HCT116 (cell line): ENCODE data around the gene TNRC6A. TPM values are rescaled to one million over a fixed set of nuclear protein-coding genes. Genes with fewer than 3 reads are reported as not detected.
A peak's percentile ranks its signal among the peaks of the same experiment; 100 is the strongest.

Experiments
- ATAC-seq: fragments of 200-7000 bp; cut with Tn5 transposase; 2 replicates; pipeline ENCODE4 v1.9.1; 2020; ENCODE audit warnings: mild to moderate bottlenecking, moderate library complexity
- BruUV-seq: library from RNA; stranded (reverse); fragments of 400-500 nt; replicated peaks from 2 replicates; lab custom pipeline; 2021; lab: Mats Ljungman, UMichigan
- CTCF ChIA-PET: fragments of 300-600 bp; sonication (Branson Sonifier 250); formaldehyde crosslinking; loops from one replicate; lab custom pipeline; 2021; ENCODE audit warnings: antibody characterized with exemption; lab: Charles Lee
- POLR2A ChIA-PET: fragments of 300-600, 350-600 bp; sonication (Branson Sonifier 250); formaldehyde crosslinking; loops from one replicate; lab custom pipeline; 2021; ENCODE audit warnings: antibody characterized with exemption; lab: Charles Lee
- RAD21 ChIA-PET, 2 experiments: fragments of 300-600 bp; sonication (Branson Sonifier 250); formaldehyde crosslinking; loops; one replicate each; lab custom pipeline; 2023; ENCODE audit warnings: low total read pairs in 2 of 2; ENCODE audit not compliant: uncharacterized antibody in 2 of 2, unreplicated experiment in 2 of 2, low non-redundant PET in 1 of 2; lab: Charles Lee
- DNase-seq: peaks from one replicate; pipeline ENCODE4 v3.0.0-alpha.2; 2010; ENCODE audit warnings: low read depth, low spot score
- H2AFZ ChIP-seq: fragments of 200-600 bp; shearing (Covaris generic), sonication (generic); 2 replicates; pipeline ENCODE4 v1.6.1; 2017; ENCODE audit warnings: low read depth, mixed run types, mixed read lengths, antibody characterized with exemption, low read length; ENCODE audit not compliant: poor library complexity, severe bottlenecking
- H3K27ac ChIP-seq: 2 replicates; pipeline ENCODE4 v1.5.1; 2012; ENCODE audit warnings: low read depth, low read length
- H3K27me3 ChIP-seq: fragments of 200-600 bp; sonication (generic); 2 replicates; pipeline ENCODE4 v1.6.1; 2016; ENCODE audit warnings: mixed run types, low read length, mixed read lengths; ENCODE audit not compliant: insufficient read depth
- H3K36me3 ChIP-seq, 2 experiments: fragments of 200-500 bp in 1 of 2; fragments of 200-600 bp in 1 of 2; sonication (Bioruptor generic) in 1 of 2; sonication (generic) in 1 of 2; 2 replicates each; pipeline versions ENCODE4 v1.5.1 to v1.6.1; 2014 to 2016; ENCODE audit warnings: low read length in 2 of 2, inconsistent platforms in 1 of 2, mixed read lengths in 1 of 2, mixed run types in 1 of 2; ENCODE audit not compliant: insufficient read depth in 2 of 2, control insufficient read depth in 1 of 2
- H3K4me1 ChIP-seq, 2 experiments: fragments of 200-600 bp in 1 of 2; sonication (generic) in 1 of 2; 2 replicates each; pipeline versions ENCODE4 v1.5.1 to v1.6.1; 2012 to 2017; ENCODE audit warnings: low read length in 2 of 2, inconsistent platforms in 1 of 2, mild to moderate bottlenecking in 1 of 2, mixed read lengths in 1 of 2, mixed run types in 1 of 2, moderate library complexity in 1 of 2; ENCODE audit not compliant: insufficient read depth in 2 of 2, control insufficient read depth in 1 of 2
- H3K4me2 ChIP-seq: fragments of 200-600 bp; sonication (generic); 2 replicates; pipeline ENCODE4 v1.6.1; 2017; ENCODE audit warnings: mixed run types, low read length, mixed read lengths
- H3K4me3 ChIP-seq, 2 experiments: fragments of 200-600 bp in 1 of 2; sonication (generic) in 1 of 2; replicated peaks in 1 of 2; 2 replicates each; pipeline ENCODE4 v1.5.1; 2011 to 2016; ENCODE audit warnings: low read length in 2 of 2, control low read depth in 1 of 2, low read depth in 1 of 2, mild to moderate bottlenecking in 1 of 2, mixed read lengths in 1 of 2, mixed run types in 1 of 2
- H3K79me2 ChIP-seq: fragments of 200-600 bp; sonication (generic); 2 replicates; pipeline ENCODE4 v1.6.1; 2017; ENCODE audit warnings: mild to moderate bottlenecking, mixed run types, low read length, moderate library complexity, mixed read lengths; ENCODE audit not compliant: insufficient read depth
- H3K9ac ChIP-seq: fragments of 200-600 bp; sonication (generic); 2 replicates; pipeline ENCODE4 v1.6.1; 2016; ENCODE audit warnings: low read length, mixed read lengths
- H3K9me2 ChIP-seq: fragments of 200-600 bp; sonication (generic), shearing (Covaris generic); 2 replicates; pipeline ENCODE4 v1.6.1; 2017; ENCODE audit warnings: mixed run types, mild to moderate bottlenecking, moderate library complexity; ENCODE audit not compliant: insufficient read depth
- H3K9me3 ChIP-seq, 2 experiments: fragments of 200-500 bp in 1 of 2; fragments of 200-600 bp in 1 of 2; sonication (Bioruptor generic) in 1 of 2; sonication (generic) in 1 of 2; 2 replicates each; pipeline ENCODE4 v1.6.1; 2014 to 2017; ENCODE audit warnings: low read length in 2 of 2, mixed read lengths in 2 of 2, inconsistent platforms in 1 of 2, low read depth in 1 of 2, mild to moderate bottlenecking in 1 of 2, mixed run types in 1 of 2, moderate library complexity in 1 of 2; ENCODE audit not compliant: control insufficient read depth in 1 of 2, insufficient read depth in 1 of 2
- H4K20me1 ChIP-seq: fragments of 200-600 bp; sonication (generic), shearing (Covaris generic); 2 replicates; pipeline ENCODE4 v1.6.1; 2017; ENCODE audit warnings: mixed run types, mild to moderate bottlenecking, moderate library complexity; ENCODE audit not compliant: insufficient read depth
- ATF3 ChIP-seq: IDR thresholded peaks from 2 replicates; pipeline ENCODE4 v1.6.1; 2012
- CBX3 ChIP-seq: IDR thresholded peaks from 2 replicates; pipeline ENCODE4 v1.6.1; 2012; ENCODE audit warnings: low read depth
- CEBPB ChIP-seq: IDR thresholded peaks from 2 replicates; pipeline ENCODE4 v1.6.1; 2012; ENCODE audit warnings: low read depth
- CTCF ChIP-seq, 3 experiments: fragments of 200-600 bp in 1 of 3; sonication (generic) in 1 of 3; IDR thresholded peaks in 2 of 3; conservative IDR thresholded peaks in 1 of 3; 2 replicates each; pipeline ENCODE4 v1.5.1; 2012 to 2017; ENCODE audit warnings: low read depth in 2 of 3, low read length in 2 of 3, antibody characterized with exemption in 1 of 3, borderline replicate concordance in 1 of 3, control low read depth in 1 of 3, mild to moderate bottlenecking in 1 of 3, mixed read lengths in 1 of 3, mixed run types in 1 of 3, moderate library complexity in 1 of 3; ENCODE audit not compliant: insufficient read depth in 1 of 3
- ELF1 ChIP-seq: IDR thresholded peaks from 2 replicates; pipeline ENCODE4 v1.6.1; 2012; ENCODE audit warnings: low read depth, borderline replicate concordance
- EZH2phosphoT487 ChIP-seq: fragments of 200-600 bp; IDR thresholded peaks from 2 replicates; pipeline ENCODE4 v1.6.1; 2018; ENCODE audit warnings: antibody characterized with exemption, borderline replicate concordance
- JUND ChIP-seq: IDR thresholded peaks from 2 replicates; pipeline ENCODE4 v1.6.1; 2012
- MAX ChIP-seq: IDR thresholded peaks from 2 replicates; pipeline ENCODE4 v1.6.1; 2012
- POLR2A ChIP-seq: IDR thresholded peaks from 2 replicates; pipeline ENCODE4 v1.7.0; 2011; ENCODE audit warnings: borderline replicate concordance; ENCODE audit not compliant: insufficient read depth, insufficient read length; ENCODE audit errors: extremely low read depth
- POLR2AphosphoS5 ChIP-seq: IDR thresholded peaks from 2 replicates; pipeline ENCODE4 v1.6.1; 2011; ENCODE audit warnings: mild to moderate bottlenecking, low read depth, low read length, moderate library complexity
- RAD21 ChIP-seq: IDR thresholded peaks from 2 replicates; pipeline ENCODE4 v1.6.1; 2012; ENCODE audit warnings: low read depth, mild to moderate bottlenecking
- REST ChIP-seq: IDR thresholded peaks from 2 replicates; pipeline ENCODE4 v1.6.1; 2012; ENCODE audit warnings: low read depth
- SIN3A ChIP-seq: IDR thresholded peaks from 2 replicates; pipeline ENCODE4 v1.6.1; 2012; ENCODE audit warnings: low read depth
- SP1 ChIP-seq: IDR thresholded peaks from 2 replicates; pipeline ENCODE4 v1.6.1; 2012; ENCODE audit warnings: low read depth
- SRF ChIP-seq: IDR thresholded peaks from 2 replicates; pipeline ENCODE4 v1.6.1; 2012; ENCODE audit warnings: low read depth
- TCF7L2 ChIP-seq: IDR thresholded peaks from 2 replicates; pipeline ENCODE4 v1.7.0; 2011; ENCODE audit warnings: borderline replicate concordance, inconsistent platforms; ENCODE audit not compliant: insufficient read depth, insufficient read length; ENCODE audit errors: extremely low read depth
- ZNF274 ChIP-seq: fragments of 200-500 bp; sonication (Bioruptor generic); IDR thresholded peaks from 2 replicates; pipeline ENCODE4 v1.6.1; 2014; ENCODE audit warnings: mild to moderate bottlenecking, low read depth, low read length, inconsistent platforms
- intact Hi-C: fragments of 100-400 bp; cut with micrococcal nuclease; formaldehyde crosslinking; loops from 2 replicates; pipeline ENCODE4 v1.10.0; 2022
- total RNA-seq: library from RNA; stranded (reverse); gene quantifications from one replicate; pipeline ENCODE4 v1.2.1, GENCODE V29; 2021; ENCODE audit not compliant: unreplicated experiment

TNRC6A gene
- total RNA-seq, 1 experiment from 2014 or later, result 37.0 TPM

- TF ChIP-seq ZNF274 (no peak), CBX3 (peak; percentile 66; the same call in 1 of the 2 replicates)
- CTCF ChIA-PET, result no interaction called here
- H3K9me3 ChIP-seq, result peaks cover 3 to 7% of the 10 kb centered on the region in 2 experiments; a peak in 2 of 4 replicates
- H3K4me1 ChIP-seq, result no peaks in the 10 kb centered on the region
- ATAC-seq (no peak), DNase-seq (no peak)
- no peak overlapping the region for H3K27ac ChIP-seq
- BruUV-seq, result no TSS peak
- no peaks in the 10 kb centered on the region for H3K27me3 ChIP-seq
- H3K36me3 ChIP-seq, result no peaks in the 10 kb centered on the region
- RAD21 ChIA-PET, result no interaction called here
- POLR2A ChIA-PET, result no interaction called here
- no peaks in the 10 kb centered on the region for H3K9me2 ChIP-seq
- H4K20me1 ChIP-seq, result no peaks in the 10 kb centered on the region
- H3K4me3 ChIP-seq, result no peak overlapping the region
- no peak overlapping the region for H3K9ac ChIP-seq
- intact Hi-C loops, result no loop called here
- H3K4me2 ChIP-seq, result no peak overlapping the region
- H3K79me2 ChIP-seq, result no peaks in the 10 kb centered on the region
- H2AFZ ChIP-seq, result no peak overlapping the region
Observed at GRCh38 chr16:24713379-24713778, 16.1 kb upstream of the TNRC6A start.

GRCh38 chr16:24717411-24717810 is 12.0 kb upstream of the TNRC6A start:
- Histone ChIP-seq H3K36me3 (no peaks in the 10 kb centered on the region), H3K4me1 (peaks cover 0 to 10% of the 10 kb centered on the region in 2 experiments; a peak in 2 of 4 replicates), H3K27me3 (no peaks in the 10 kb centered on the region), H3K9ac (no peak overlapping the region), H3K9me2 (no peaks in the 10 kb centered on the region), H3K9me3 (peaks cover 3 to 7% of the 10 kb centered on the region in 2 experiments; a peak in 2 of 4 replicates), H2AFZ (no peak overlapping the region), H4K20me1 (no peaks in the 10 kb centered on the region), H3K79me2 (no peaks in the 10 kb centered on the region), H3K4me3 (no peak overlapping the region), H3K4me2 (no peak overlapping the region), H3K27ac (no peak overlapping the region)
- intact Hi-C loops, result no loop called here
- BruUV-seq, result no TSS peak
- no peak for ATAC-seq
- ChIA-PET POLR2A (no interaction called here), RAD21 (no interaction called here), CTCF (no interaction called here)
- no peak for DNase-seq
- TF ChIP-seq ELF1 (no peak), JUND (no peak), TCF7L2 (no peak), RAD21 (no peak), CTCF (IDR thresholded peaks at IDR 0.05 in 2 of 3, conservative IDR thresholded peaks at IDR 0.05 in 1 of 3; ENCODE audit: borderline replicate concordance in 1 of 3, insufficient read depth in 1 of 3, low read depth in 2 of 3, low read length in 2 of 3) (no peak), SIN3A (no peak), POLR2AphosphoS5 (no peak), ATF3 (no peak), SP1 (no peak), CBX3 (no peak), POLR2A (no peak), REST (no peak), SRF (no peak), MAX (no peak), CEBPB (no peak), EZH2phosphoT487 (no peak)
